Upper lobe of right lung (tissue), 1 donor: ENCODE data around the gene ANO4. TPM values are rescaled to one million over a fixed set of nuclear protein-coding genes. Genes with fewer than 3 reads are reported as not detected.

Experiments
- ATAC-seq: fragments of 200-7000 bp; cut with Tn5 transposase; one replicate; pipeline ENCODE4 v1.9.1; 2020; ENCODE audit warnings: mild to moderate bottlenecking, moderate library complexity
- DNase-seq: peaks from one replicate; pipeline ENCODE4 v3.0.0-alpha.2; 2020
- H3K27ac ChIP-seq: fragments of 200-600 bp; one replicate; pipeline ENCODE4 v1.8.0; 2022
- H3K27me3 ChIP-seq: fragments of 200-600 bp; one replicate; pipeline ENCODE4 v1.8.0; 2022; ENCODE audit warnings: mild to moderate bottlenecking
- H3K36me3 ChIP-seq: fragments of 200-600 bp; one replicate; pipeline ENCODE4 v1.8.0; 2022
- H3K4me1 ChIP-seq: fragments of 200-600 bp; one replicate; pipeline ENCODE4 v1.8.0; 2022
- H3K4me3 ChIP-seq: fragments of 200-600 bp; one replicate; pipeline ENCODE4 v1.8.0; 2022; ENCODE audit warnings: mild to moderate bottlenecking
- H3K9me3 ChIP-seq: fragments of 200-600 bp; one replicate; pipeline ENCODE4 v1.8.0; 2022
- CTCF ChIP-seq: fragments of 200-600 bp; IDR thresholded peaks from one replicate; pipeline ENCODE4 v1.8.0; 2022; ENCODE audit warnings: antibody characterized with exemption
- intact Hi-C: fragments of 100-400 bp; cut with DNase I; formaldehyde crosslinking; loops from one replicate; pipeline ENCODE4 v1.11.0; 2022
- total RNA-seq: library from RNA; stranded (reverse); fragmentation: NEBNext Ultra II Directional; extraction: Animal tissue kit (Norgen Biotek cat#: 25700); gene quantifications from one replicate; pipeline ENCODE4 v1.2.1, GENCODE V29; 2021
- donor health status: DM: no; HTN: yes; CAD: no; lungs with severe emphysema.

ANO4 gene
- total RNA-seq, 1 donor from 2014 or later: 0.38 TPM

GRCh38 chr12:100843061-100843460 lies 48.5 kb downstream of the ANO4 start:
- ATAC-seq: no peak
- no peaks in the 10 kb centered on the region for H3K4me1 ChIP-seq
- no peak for TF ChIP-seq CTCF
- intact Hi-C loops: no loop called here
- no peaks in the 10 kb centered on the region for H3K36me3 ChIP-seq
- no peaks in the 10 kb centered on the region for H3K9me3 ChIP-seq
- no peaks in the 10 kb centered on the region for H3K27me3 ChIP-seq
- H3K4me3 ChIP-seq: no peak overlapping the region
- DNase-seq: no peak
- H3K27ac ChIP-seq: no peak overlapping the region

- DNase-seq (no peak), ATAC-seq (no peak)
- Histone ChIP-seq H3K36me3 (no peaks in the 10 kb centered on the region), H3K9me3 (no peaks in the 10 kb centered on the region), H3K4me1 (no peaks in the 10 kb centered on the region), H3K27me3 (no peaks in the 10 kb centered on the region), H3K27ac (no peak overlapping the region), H3K4me3 (no peak overlapping the region)
- no peak for TF ChIP-seq CTCF
- intact Hi-C loops: no loop called here
Measured at GRCh38 chr12:100845095-100845494, 50.5 kb downstream of the ANO4 start.

GRCh38 chr12:100851637-100852036 lies 57.1 kb downstream of the ANO4 start:
- TF ChIP-seq CTCF: no peak
- intact Hi-C loops: no loop called here
- Histone ChIP-seq H3K36me3 (no peaks in the 10 kb centered on the region), H3K27ac (no peak overlapping the region), H3K4me3 (no peak overlapping the region), H3K27me3 (no peaks in the 10 kb centered on the region), H3K4me1 (no peaks in the 10 kb centered on the region), H3K9me3 (no peaks in the 10 kb centered on the region)
- DNase-seq (no peak), ATAC-seq (no peak)

GRCh38 chr12:100857418-100857817 lies 62.8 kb downstream of the ANO4 start:
- Histone ChIP-seq H3K4me1 (no peaks in the 10 kb centered on the region), H3K27ac (no peak overlapping the region), H3K4me3 (no peak overlapping the region), H3K9me3 (no peaks in the 10 kb centered on the region), H3K36me3 (no peaks in the 10 kb centered on the region), H3K27me3 (no peaks in the 10 kb centered on the region)
- DNase-seq (no peak), ATAC-seq (no peak)
- intact Hi-C loops: no loop called here
- TF ChIP-seq CTCF: no peak

GRCh38 chr12:100857971-100858370 lies 63.4 kb downstream of the ANO4 start:
- DNase-seq (no peak), ATAC-seq (no peak)
- intact Hi-C loops: no loop called here
- no peak overlapping the region for H3K4me3 ChIP-seq
- TF ChIP-seq CTCF: no peak
- H3K36me3 ChIP-seq: no peaks in the 10 kb centered on the region
- no peaks in the 10 kb centered on the region for H3K4me1 ChIP-seq
- H3K9me3 ChIP-seq: no peaks in the 10 kb centered on the region
- H3K27ac ChIP-seq: no peak overlapping the region
- H3K27me3 ChIP-seq: no peaks in the 10 kb centered on the region

- no peaks in the 10 kb centered on the region for H3K36me3 ChIP-seq
- H3K27me3 ChIP-seq: no peaks in the 10 kb centered on the region
- ATAC-seq (no peak), DNase-seq (no peak)
- no peaks in the 10 kb centered on the region for H3K4me1 ChIP-seq
- no peaks in the 10 kb centered on the region for H3K9me3 ChIP-seq
- no peak overlapping the region for H3K4me3 ChIP-seq
- no peak overlapping the region for H3K27ac ChIP-seq
- no peak for TF ChIP-seq CTCF
- intact Hi-C loops: no loop called here
Measured at GRCh38 chr12:100858656-100859055, 64.1 kb downstream of the ANO4 start.
